Heart left ventricle (tissue), 16 donors: ENCODE measurements around the gene SERPINA5. TPM values are rescaled to one million over a fixed set of nuclear protein-coding genes. Genes with fewer than 3 reads are reported as not detected.
"Not testable (repeated sequence)": the region's sequence is repeated elsewhere in the genome, so short reads cannot be mapped to it uniquely, and the experiment has no call there.

Experiments used
- ATAC-seq, 4 donors: fragments of 200-7000 bp; cut with Tn5 transposase; one replicate each; pipeline ENCODE4 v1.9.1; 2020 to 2022; ENCODE audit warnings: moderate library complexity in 4 of 4, mild to moderate bottlenecking in 3 of 4, moderate number of reproducible peaks in 1 of 4
- DNase-seq, 5 donors: peaks; one replicate each; pipeline ENCODE4 v3.0.0-alpha.2; 2020
- H3K27ac ChIP-seq, 12 donors: fragments of 200-600 bp; sonication (generic) in 4 of 12; one replicate each; pipeline versions ENCODE4 v1.5.0 to v1.8.0; 2016 to 2022; ENCODE audit warnings: mild to moderate bottlenecking in 2 of 12
- H3K27me3 ChIP-seq, 9 donors: fragments of 200-600 bp; sonication (generic) in 2 of 9; one replicate each; pipeline versions ENCODE4 v1.5.1 to v1.8.0; 2016 to 2022; ENCODE audit warnings: mild to moderate bottlenecking in 3 of 9
- H3K36me3 ChIP-seq, 9 donors: fragments of 200-600 bp; sonication (generic) in 2 of 9; one replicate each; pipeline versions ENCODE4 v1.5.0 to v1.8.0; 2018 to 2022; ENCODE audit warnings: mild to moderate bottlenecking in 2 of 9
- H3K4me1 ChIP-seq, 12 donors: fragments of 200-600 bp; sonication (generic) in 4 of 12; one replicate each; pipeline versions ENCODE4 v1.5.0 to v1.8.0; 2016 to 2022; ENCODE audit warnings: mild to moderate bottlenecking in 3 of 12
- H3K4me3 ChIP-seq, 12 donors: fragments of 200-600 bp; sonication (generic) in 4 of 12; one replicate each; pipeline versions ENCODE4 v1.5.0 to v1.8.0; 2017 to 2022; ENCODE audit warnings: mild to moderate bottlenecking in 9 of 12, moderate library complexity in 4 of 12
- H3K9me3 ChIP-seq, 12 donors: fragments of 200-600 bp; sonication (generic) in 4 of 12; one replicate each; pipeline versions ENCODE4 v1.5.0 to v1.8.0; 2016 to 2022; ENCODE audit warnings: mild to moderate bottlenecking in 1 of 12
- CTCF ChIP-seq, 12 donors: fragments of 200-600 bp; sonication (generic) in 4 of 12; IDR thresholded peaks; one replicate each; pipeline versions ENCODE4 v1.5.0 to v1.8.0; 2018 to 2022; ENCODE audit warnings: antibody characterized with exemption in 12 of 12, mild to moderate bottlenecking in 5 of 12
- POLR2A ChIP-seq, 2 donors: fragments of 450-650 bp; IDR thresholded peaks; one replicate each; pipeline ENCODE4 v1.6.1; 2017; ENCODE audit warnings: antibody characterized with exemption in 2 of 2, mild to moderate bottlenecking in 2 of 2, moderate library complexity in 2 of 2
- WGBS, 4 donors: extraction: QIAGEN DNeasy Blood & Tissue Kit in 2 of 4; methylation state at CpG; one replicate each; pipeline versions ENCODE4 v1.1.5 to v1.1.7; 2013 to 2018; 5-methylcytosine and 5-hydroxymethylcytosine counted together
- intact Hi-C, 10 donors: fragments of 100-400 bp; cut with DNase I; formaldehyde crosslinking; loops; one replicate each; pipeline versions ENCODE4 v1.11.1 to v1.14.2; 2022
- polyA plus RNA-seq, 2 donors: library from polyadenylated mRNA; stranded (reverse); fragments of 200-250 nt; gene quantifications; one replicate each; pipeline ENCODE4 v1.2.3, GENCODE V29; 2013
- total RNA-seq, 9 donors: library from RNA; depleted of rRNA in 2 of 9; stranded (reverse); fragments of >200 nt in 2 of 9; fragmentation: NEBNext Ultra II Directional in 3 of 9; extraction: Animal tissue kit (Norgen Biotek cat#: 25700) in 3 of 9; gene quantifications; one replicate each; pipeline versions ENCODE4 v1.1.0 to v1.2.4, GENCODE V29; 2016 to 2023
- donor health status: ischemic (EF 13 %, LVEDD 7.1; RV severe dilation, severe dysfunction).
- donor health status: healthy with polysubstance abuse.
- donor health status: DM: no; HTN: yes; CAD: no.
- donor health status: DM: no; HTN: no; CAD: no.
- donor health status: ischemic (EF 25% LVEDD 6.9; RV normal size, moderate dysfunction).
- donor health status: ischemic (EF 25% LVEDD 5.7; RV mildly dilated, moderate dysfunction).
- donor health status: healthy.
- donor health status: DM: yes; HTN: yes; CAD: no.
- donor health status: ischemic (EF 35%, LVEDD 5.7; RV mildly dilated, moderate dysfunction).
- donor health status: nonischemic (EF 11% LVEDD 7.7; RV severe dilation, severe dysfunction).
- donor health status: DM: yes; HTN: yes; CAD: no.
- donor health status: PGD.
- donor health status: ischemic (EF 29% LVEDD 5.4; RV normal size, mild dysfunction).
- donor health status: nonischemic (EF 23%, LVEDD 6.1; RV moderate dilation, normal function).

SERPINA5 gene
- total and polyA plus RNA-seq, 11 donors: 0.54 to 4.5 (median 1.1) TPM

- TF ChIP-seq CTCF (IDR thresholded peaks at IDR 0.05) (no peak), POLR2A (IDR thresholded peaks at IDR 0.05) (no peak)
- H3K9me3 ChIP-seq: no peaks in the 10 kb centered on the region
- no peak overlapping the region for H3K4me3 ChIP-seq
- H3K27me3 ChIP-seq: peaks cover 0 to 18% (median 0%) of the 10 kb centered on the region in 9 donors
- H3K27ac ChIP-seq: no peak overlapping the region
- no peaks in the 10 kb centered on the region for H3K36me3 ChIP-seq
- no peak for DNase-seq
- no peaks in the 10 kb centered on the region for H3K4me1 ChIP-seq
- intact Hi-C loops: no loop called here
- WGBS, 4 donors: 64 to 82% (median 76%) methylated on average over 1 of the region's 1 CpG
- no peak for ATAC-seq
These were observed 53.9 kb downstream of the SERPINA5 start for GRCh38 chr14:94635154-94635553.

GRCh38 chr14:94636744-94637412 lies 55.7 kb downstream of the SERPINA5 start:
- Histone ChIP-seq H3K4me3 (no peak overlapping the region), H3K36me3 (no peaks in the 10 kb centered on the region), H3K4me1 (no peaks in the 10 kb centered on the region), H3K27me3 (peaks cover 0 to 12% (median 0%) of the 10 kb centered on the region in 9 donors), H3K27ac (no peak overlapping the region), H3K9me3 (no peaks in the 10 kb centered on the region)
- no peak for ATAC-seq
- WGBS, 4 donors: 63 to 85% (median 67%) methylated on average over 2 of the region's 2 CpGs
- intact Hi-C loops: no loop called here
- TF ChIP-seq POLR2A (IDR thresholded peaks at IDR 0.05) (no peak), CTCF (IDR thresholded peaks at IDR 0.05) (peak in 1 of 12 donors; percentile 7)
- no peak for DNase-seq

GRCh38 chr14:94637814-94638213 lies 56.6 kb downstream of the SERPINA5 start:
- H3K27ac ChIP-seq, H3K9me3 ChIP-seq, ATAC-seq, intact Hi-C loops, H3K4me3 ChIP-seq, H3K4me1 ChIP-seq, H3K36me3 ChIP-seq, H3K27me3 ChIP-seq, DNase-seq: not testable (repeated sequence)
- 84 to 89% (median 86%) methylated on average over 7 to 8 of the region's 8 CpGs for WGBS, 4 donors

- H3K27me3 ChIP-seq: no peaks in the 10 kb centered on the region
- H3K27ac ChIP-seq: no peak overlapping the region
- H3K9me3 ChIP-seq: no peaks in the 10 kb centered on the region
- intact Hi-C loops: no loop called here
- TF ChIP-seq CTCF (IDR thresholded peaks at IDR 0.05) (no peak), POLR2A (IDR thresholded peaks at IDR 0.05) (no peak)
- H3K4me1 ChIP-seq: no peaks in the 10 kb centered on the region
- no peaks in the 10 kb centered on the region for H3K36me3 ChIP-seq
- DNase-seq: no peak
- no peak overlapping the region for H3K4me3 ChIP-seq
- no peak for ATAC-seq
- WGBS, 4 donors: 60 to 82% (median 76%) methylated on average over 2 of the region's 2 CpGs
These were observed 57.1 kb downstream of the SERPINA5 start for GRCh38 chr14:94638339-94638738.
